HG03095 (cell line): Measurements from ENCODE around the gene ZBP1.

Source experiments
- ATAC-seq: cut with Tn5 transposase; IDR thresholded peaks from one replicate; pipeline ENCODE4 v1.9.1; 2021; ENCODE audit warnings: moderate library complexity; ENCODE audit not compliant: unreplicated experiment

The ZBP1 gene

DNA sequence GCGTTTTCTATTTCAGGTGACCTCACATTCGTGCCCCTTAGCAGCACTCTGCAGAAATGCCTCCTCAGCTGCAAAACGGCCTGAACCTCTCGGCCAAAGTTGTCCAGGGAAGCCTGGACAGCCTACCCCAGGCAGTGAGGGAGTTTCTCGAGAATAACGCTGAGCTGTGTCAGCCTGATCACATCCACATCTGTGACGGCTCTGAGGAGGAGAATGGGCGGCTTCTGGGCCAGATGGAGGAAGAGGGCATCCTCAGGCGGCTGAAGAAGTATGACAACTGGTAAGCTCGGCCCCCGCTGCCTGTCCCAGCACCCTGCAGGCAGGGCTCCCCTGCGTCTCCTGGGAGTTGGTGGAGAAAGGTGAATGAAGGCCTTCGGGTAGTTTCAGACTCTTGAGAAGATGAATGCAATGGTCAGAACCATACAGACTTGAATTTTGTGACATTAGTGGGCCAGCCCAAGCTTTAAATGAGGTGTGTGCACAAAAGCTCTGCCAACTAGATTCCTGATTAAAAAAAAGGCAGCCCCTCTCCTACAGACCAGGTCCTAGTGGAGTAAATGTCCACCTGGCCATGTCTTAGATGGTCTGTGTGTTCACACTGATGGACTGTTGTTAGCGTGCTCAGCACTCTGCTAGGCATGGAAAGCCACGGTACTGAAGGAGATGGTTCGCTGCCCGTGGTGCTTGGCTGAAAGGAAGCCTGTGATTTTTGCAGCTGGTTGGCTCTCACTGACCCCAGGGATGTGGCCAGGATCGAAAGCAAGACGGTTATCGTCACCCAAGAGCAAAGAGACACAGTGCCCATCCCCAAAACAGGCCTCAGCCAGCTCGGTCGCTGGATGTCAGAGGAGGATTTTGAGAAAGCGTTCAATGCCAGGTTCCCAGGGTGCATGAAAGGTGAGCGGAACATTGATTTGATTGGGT, 58.6 kb downstream of the ZBP1 start:
- no peak for ATAC-seq

GRCh38 chr20:57560554-57561355, 59.5 kb downstream of the ZBP1 start, which contains the start of gene PCK1:
TSS of gene PCK1 (plus strand) at chr20:57561110. CDS start at chr20:57561412, 302 bp downstream.
- ATAC-seq, result no peak

- ATAC-seq, result no peak
Measured at GRCh38 chr20:57559658-57560553, 60.3 kb downstream of the ZBP1 start.

GRCh38 chr20:57559289-57559634, 61.0 kb downstream of the ZBP1 start:
- no peak for ATAC-seq

- no peak for ATAC-seq
Measured at GRCh38 chr20:57558614-57559288, 61.5 kb downstream of the ZBP1 start.

DNA sequence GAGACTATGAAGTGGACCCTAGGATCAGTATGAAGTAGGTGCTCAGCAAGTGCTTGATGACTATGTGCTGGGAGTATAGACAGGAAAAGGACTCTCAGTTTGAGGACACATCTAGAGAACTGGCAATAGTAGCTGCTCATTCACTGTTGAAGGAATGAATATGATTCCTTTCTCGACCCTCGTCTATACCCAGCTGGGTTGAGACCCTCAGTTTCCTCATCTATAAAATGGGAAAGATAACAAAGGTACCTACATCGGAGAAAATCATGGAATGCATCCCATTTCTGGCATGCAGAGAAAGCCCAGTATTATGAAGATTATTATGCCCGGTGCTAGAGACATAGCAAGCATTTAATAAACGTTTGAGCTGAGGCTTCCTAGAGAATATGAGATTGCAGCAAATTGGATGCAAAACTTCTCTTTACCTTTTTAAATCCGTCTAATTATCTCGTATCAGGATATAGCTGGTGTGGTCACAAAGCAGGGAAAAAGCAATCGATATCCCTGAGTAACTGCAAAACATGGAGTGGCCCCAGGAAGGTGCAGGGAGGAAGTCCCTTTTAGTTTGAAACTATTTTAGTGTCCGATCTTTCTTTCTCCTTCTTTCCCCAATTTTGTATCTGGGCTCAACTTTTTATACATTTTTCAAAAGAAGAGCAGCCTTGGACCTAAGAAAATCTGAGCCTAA, 62.2 kb downstream of the ZBP1 start:
- ATAC-seq, result no peak

DNA sequence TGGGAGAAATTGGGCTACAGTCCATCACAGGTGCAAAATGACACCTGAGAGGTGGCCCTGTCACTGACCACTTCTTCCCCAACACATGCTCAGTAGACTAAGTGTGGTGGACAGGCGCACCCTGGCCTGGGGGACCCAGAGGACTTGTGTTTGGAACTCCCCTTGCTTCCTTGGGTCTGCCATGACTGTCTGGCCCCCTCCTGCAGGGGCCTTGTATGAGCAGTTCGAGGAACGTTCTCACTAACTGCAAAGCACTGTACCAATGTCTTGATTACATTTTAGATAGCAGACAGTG, 63.3 kb downstream of the ZBP1 start:
- ATAC-seq, result no peak

GRCh38 chr20:57555457-57556184, 64.6 kb downstream of the ZBP1 start:
- ATAC-seq, result no peak
